K562 (cell line): ENCODE measurements around the gene REEP6. TPM values are rescaled to one million over a fixed set of nuclear protein-coding genes. Genes with fewer than 3 reads are reported as not detected.
A peak's percentile ranks its signal among the peaks of the same experiment; 100 is the strongest.

Experiments used
- ATAC-seq: fragments of 200-7000 bp; cut with Tn5 transposase; 3 replicates; pipeline ENCODE4 v1.9.1; 2020; ENCODE audit warnings: moderate library complexity
- BruUV-seq: library from RNA; stranded (reverse); fragments of 400-500 nt; replicated peaks from 2 replicates; lab custom pipeline; 2021; lab: Mats Ljungman, UMichigan
- CTCF ChIA-PET: fragments of 300-600 bp; formaldehyde crosslinking; extraction: SDS; loops from one replicate; lab custom pipeline; 2021; ENCODE audit warnings: low intra/inter-chr PET ratio; lab: Yijun Ruan, JAX
- POLR2A ChIA-PET: fragments of 300-600, 350-650 bp; sonication (Branson Sonifier 250); formaldehyde crosslinking; extraction: SDS; loops from one replicate; lab custom pipeline; 2021; ENCODE audit warnings: antibody characterized with exemption, inconsistent platforms; lab: Yijun Ruan, JAX
- DNase-seq, 4 experiments: peaks; one replicate each; pipeline versions ENCODE4 v3.0.0 to v3.0.0-alpha.2; 2011 to 2018; ENCODE audit warnings: low spot score in 3 of 4, mixed read lengths in 3 of 4; ENCODE audit errors: extremely low read depth in 1 of 4
- FAIRE-seq: peaks from 2 replicates; lab custom pipeline; 2011; peaks lifted over from hg19 to GRCh38; lab: Jason Lieb, UNC
- H2AFZ ChIP-seq: 2 replicates; pipeline ENCODE4 v1.6.0; 2011; ENCODE audit warnings: low read depth, low read length, control low read depth, inconsistent platforms
- H3K27ac ChIP-seq: fragments of 200-600 bp; 3 replicates; pipeline ENCODE4 v1.8.0; 2011; ENCODE audit warnings: low read depth, mild to moderate bottlenecking, control low read depth, inconsistent platforms, low read length, moderate library complexity, mixed read lengths; ENCODE audit errors: extremely low read depth
- H3K27me3 ChIP-seq, 2 experiments: fragments of 300-600 bp in 1 of 2; 2 replicates in 1 of 2; 3 replicates in 1 of 2; pipeline versions ENCODE4 v1.6.0 to v1.8.0; 2011; ENCODE audit warnings: inconsistent platforms in 2 of 2, low read length in 2 of 2, mild to moderate bottlenecking in 1 of 2, mixed read lengths in 1 of 2, moderate library complexity in 1 of 2; ENCODE audit not compliant: control insufficient read depth in 2 of 2, insufficient read depth in 2 of 2
- H3K36me3 ChIP-seq: fragments of 300-600 bp; 3 replicates; pipeline ENCODE4 v1.8.0; 2011; ENCODE audit warnings: mild to moderate bottlenecking, low read length, inconsistent platforms; ENCODE audit not compliant: control insufficient read depth, insufficient read depth
- H3K4me1 ChIP-seq, 2 experiments: fragments of 200-600 bp in 1 of 2; replicated peaks in 1 of 2; 2 replicates in 1 of 2; 3 replicates in 1 of 2; pipeline versions ENCODE4 v1.5.1 to v1.8.0; 2011; ENCODE audit warnings: inconsistent platforms in 2 of 2, low read length in 2 of 2, mild to moderate bottlenecking in 1 of 2, mixed read lengths in 1 of 2, moderate library complexity in 1 of 2; ENCODE audit not compliant: control insufficient read depth in 2 of 2, insufficient read depth in 2 of 2
- H3K4me2 ChIP-seq: 2 replicates; pipeline ENCODE4 v1.6.1; 2011; ENCODE audit warnings: low read length, control low read depth, inconsistent platforms, mixed read lengths; ENCODE audit not compliant: insufficient read depth
- H3K4me3 ChIP-seq: fragments of 200-600 bp; sonication (generic), shearing (Covaris generic); 2 replicates; pipeline ENCODE4 v1.5.1; 2016; ENCODE audit warnings: control low read depth, inconsistent platforms
- H3K79me2 ChIP-seq: fragments of 200-600 bp; 3 replicates; pipeline ENCODE4 v1.8.0; 2011; ENCODE audit warnings: low read length, inconsistent platforms; ENCODE audit not compliant: control insufficient read depth, insufficient read depth
- H3K9ac ChIP-seq, 2 experiments: 2 replicates each; pipeline versions ENCODE4 v1.6.0 to v1.6.1; 2011; ENCODE audit warnings: low read depth in 2 of 2, low read length in 2 of 2, control low read depth in 1 of 2, inconsistent platforms in 1 of 2, mild to moderate bottlenecking in 1 of 2, mixed read lengths in 1 of 2; ENCODE audit not compliant: insufficient read depth in 1 of 2
- H3K9me1 ChIP-seq: one replicate; pipeline ENCODE4 v1.6.0; 2011; ENCODE audit warnings: inconsistent platforms, mild to moderate bottlenecking, low read length, moderate library complexity; ENCODE audit not compliant: control insufficient read depth, insufficient read depth
- H3K9me3 ChIP-seq: replicated peaks from 2 replicates; pipeline ENCODE4 v1.5.1; 2011; ENCODE audit warnings: low read depth, low read length, inconsistent platforms; ENCODE audit not compliant: control insufficient read depth, insufficient read depth
- H4K20me1 ChIP-seq: replicated peaks from 2 replicates; pipeline ENCODE4 v1.6.1; 2011; ENCODE audit warnings: low read length, inconsistent platforms, mixed read lengths; ENCODE audit not compliant: control insufficient read depth, insufficient read depth
- BCOR ChIP-seq: fragments of 450-650 bp; IDR thresholded peaks from 2 replicates; pipeline ENCODE4 v1.6.1; 2016
- CEBPB ChIP-seq: fragments of 450-650 bp; IDR thresholded peaks from 2 replicates; pipeline ENCODE4 v1.6.1; 2016; ENCODE audit warnings: missing genetic modification characterization, missing compliant biosample characterization
- EHMT2 ChIP-seq: fragments of 450-650 bp; IDR thresholded peaks from 2 replicates; pipeline ENCODE4 v1.6.1; 2018; ENCODE audit warnings: antibody characterized with exemption
- NFIC ChIP-seq: fragments of 450-650 bp; IDR thresholded peaks from 2 replicates; pipeline ENCODE4 v1.6.1; 2017; ENCODE audit warnings: mild to moderate bottlenecking, inconsistent platforms
- ZNF12 ChIP-seq: sonication (generic); formaldehyde crosslinking; IDR thresholded peaks from 2 replicates; pipeline ENCODE4 v1.4.0; 2020; ENCODE audit warnings: mild to moderate bottlenecking, missing genetic modification reagents
- WGBS: fragments of 100-300 bp; shearing (Covaris generic); methylation state at CpG from one replicate; pipeline ENCODE4 v1.1.6; 2016; ENCODE audit warnings: low coverage, mixed read lengths; ENCODE audit not compliant: insufficient coverage; ENCODE audit errors: missing lambda C conversion rate; 5-methylcytosine and 5-hydroxymethylcytosine counted together
- in situ Hi-C: fragments of 300-500 bp; cut with MboI; formaldehyde crosslinking; loops from 4 replicates; pipeline ENCODE4 v1.15.0; 2018; ENCODE audit warnings: inconsistent platforms, mixed read lengths
- intact Hi-C: fragments of 100-400 bp; cut with micrococcal nuclease; formaldehyde crosslinking; loops from 2 replicates; pipeline ENCODE4 v1.14.2; 2022
- polyA plus RNA-seq, 8 experiments: library from polyadenylated mRNA; depleted of rRNA in 4 of 8; stranded (reverse) in 5 of 8; unstranded in 3 of 8; fragments of >200 nt; fragmentation: Nextera tagmentation in 2 of 8; fragmentation: Illumina TruSeq in 1 of 8; extraction: Ambion mirVana in 2 of 8; extraction: Trizol in 1 of 8; gene quantifications; 2 replicates each; pipeline versions ENCODE4 v1.2.1 to v1.2.3, GENCODE V29; 2011 to 2014; ENCODE audit warnings: inconsistent platforms in 1 of 8, missing spikeins in 1 of 8
- total RNA-seq, 7 experiments: library from RNA; depleted of rRNA in 6 of 7; stranded (reverse); fragments of >200 nt in 6 of 7; fragmentation: Illumina TruSeq in 2 of 7; extraction: Trizol in 2 of 7; gene quantifications; 2 replicates each; pipeline versions ENCODE4 v1.2.1 to v1.2.3, GENCODE V29; 2011 to 2021; ENCODE audit warnings: low replicate concordance in 1 of 7
- TF ChIP-seq, protein P1 (sequence below): fragments of 250-450 bp; sonication (Bioruptor Pico); IDR thresholded peaks from 2 replicates; pipeline ENCODE4 v1.4.0; 2020; ENCODE audit warnings: borderline replicate concordance

REEP6 gene
- total and polyA plus RNA-seq, 9 of the 15 experiments (the other 6 are each of a cell fraction or from before 2014, with no cell fraction given) = 1.2 to 64.2 (median 12.7) TPM

DNA sequence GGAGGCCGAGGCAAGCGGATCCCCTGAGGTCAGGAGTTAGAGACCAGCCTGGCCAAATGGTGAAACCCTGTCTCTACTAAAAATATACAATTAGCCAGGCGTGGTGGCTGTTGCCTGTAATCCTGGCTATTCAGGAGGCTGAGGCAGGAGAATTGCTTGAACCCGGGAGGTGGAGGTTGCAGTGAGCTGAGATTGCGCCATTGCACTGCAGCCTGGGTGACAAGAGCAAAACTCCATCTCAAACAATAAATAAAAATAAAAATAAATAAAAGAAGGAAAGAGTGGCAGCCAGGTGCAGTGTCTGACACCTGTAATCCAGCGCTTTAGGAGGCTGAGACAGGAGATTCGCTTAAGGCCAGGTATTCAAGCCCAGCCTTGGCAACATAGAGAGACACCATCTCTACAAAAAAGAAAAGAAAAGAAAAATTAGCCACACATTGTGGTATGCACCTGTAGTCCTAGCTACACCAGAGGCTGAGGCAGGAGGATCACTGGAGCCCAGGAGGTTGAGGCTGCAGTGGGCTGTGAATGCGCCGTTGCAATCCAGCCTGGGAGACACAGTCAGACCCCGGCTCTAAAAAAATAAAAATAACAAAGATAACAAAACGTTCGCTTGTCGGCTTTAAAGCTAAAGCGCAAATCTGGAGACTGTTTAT, 11.6 kb downstream of the REEP6 start:
- peak overlapping the region; percentile 23 for H3K4me3 ChIP-seq
- DNase-seq (no peak), ATAC-seq (no peak), FAIRE-seq (no peak)
- H3K27me3 ChIP-seq = no peaks in the 10 kb centered on the region
- peak overlapping the region; percentile 95 for H2AFZ ChIP-seq
- in situ Hi-C loops (no loop called here), intact Hi-C loops (no loop called here)
- no peaks in the 10 kb centered on the region for H4K20me1 ChIP-seq
- ChIA-PET CTCF (no interaction called here), POLR2A (interaction anchor here (1.4 kb wide), 1 partner anchor 12 kb away, joined by 3 read pairs; the partner anchor contains the start of gene REEP6)
- H3K27ac ChIP-seq = peak overlapping the region; percentile 68
- no peaks in the 10 kb centered on the region for H3K9me3 ChIP-seq
- H3K9ac ChIP-seq = peak overlapping the region; percentile 73 to 93
- no TSS peak for BruUV-seq
- TF ChIP-seq, protein P1, sequence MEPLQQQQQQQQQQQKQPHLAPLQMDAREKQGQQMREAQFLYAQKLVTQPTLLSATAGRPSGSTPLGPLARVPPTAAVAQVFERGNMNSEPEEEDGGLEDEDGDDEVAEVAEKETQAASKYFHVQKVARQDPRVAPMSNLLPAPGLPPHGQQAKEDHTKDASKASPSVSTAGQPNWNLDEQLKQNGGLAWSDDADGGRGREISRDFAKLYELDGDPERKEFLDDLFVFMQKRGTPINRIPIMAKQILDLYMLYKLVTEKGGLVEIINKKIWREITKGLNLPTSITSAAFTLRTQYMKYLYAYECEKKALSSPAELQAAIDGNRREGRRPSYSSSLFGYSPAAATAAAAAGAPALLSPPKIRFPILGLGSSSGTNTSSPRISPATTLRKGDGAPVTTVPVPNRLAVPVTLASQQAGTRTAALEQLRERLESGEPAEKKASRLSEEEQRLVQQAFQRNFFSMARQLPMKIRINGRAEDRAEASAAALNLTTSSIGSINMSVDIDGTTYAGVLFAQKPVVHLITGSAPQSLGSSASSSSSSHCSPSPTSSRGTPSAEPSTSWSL (CRISPR knock-in tag) = no peak
- peak; percentile 66 for TF ChIP-seq CEBPB (tag)
- TF ChIP-seq EHMT2 = no peak
- 0 out of 2 replicates have a peak, but pooled peaks have one; percentile 20 for TF ChIP-seq BCOR
- TF ChIP-seq NFIC = no peak
- TF ChIP-seq ZNF12 (CRISPR knock-in tag) = 0 out of 2 replicates have a peak, but pooled peaks have one; percentile 1
- peaks cover 10% of the 10 kb centered on the region; the same call in 2 of the 3 replicates for H3K36me3 ChIP-seq
- H3K79me2 ChIP-seq = no peaks in the 10 kb centered on the region
- H3K9me1 ChIP-seq = no peaks in the 10 kb centered on the region
- H3K4me2 ChIP-seq = peak overlapping the region; percentile 77
- 48% methylated on average over 14 of the region's 14 CpGs for WGBS
- peaks cover 9 to 66% of the 10 kb centered on the region in 2 experiments for H3K4me1 ChIP-seq
